Stimulated activated CD4-positive, alpha-beta T cell treated with anti-CD3 and anti-CD28 coated beads, Interleukin-2, amount 100 ng/mL, for 24 hours (primary cell): ENCODE results near the gene UGT2B28.
A peak's percentile ranks its signal among the peaks of the same experiment; 100 is the strongest.
"Not testable (repeated sequence)": the region's sequence is repeated elsewhere in the genome, so short reads cannot be mapped to it uniquely, and the experiment has no call there.

Experiments
- DNase-seq, 2 donors: peaks; one replicate each; pipeline ENCODE4 v3.0.0-alpha.2; 2020

Gene UGT2B28

DNA sequence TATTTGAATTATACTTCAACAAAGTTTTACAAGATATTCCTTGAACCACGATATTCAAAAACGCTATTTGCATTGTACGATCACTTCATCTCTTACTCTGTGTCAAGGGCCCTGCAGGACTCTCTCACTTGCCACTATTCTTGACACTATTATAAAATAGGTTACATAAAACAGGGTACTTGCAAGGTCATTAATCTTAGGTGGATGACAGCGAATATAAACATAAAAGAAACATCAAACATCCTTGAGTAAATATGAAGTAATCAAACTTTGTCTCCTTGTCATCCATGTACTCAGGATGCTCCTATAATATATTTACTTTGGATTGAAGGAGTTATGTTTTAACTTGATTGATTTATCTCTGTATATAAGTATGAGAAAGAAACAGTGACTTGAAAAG is at the start of gene UGT2B28:
TSS of gene UGT2B28 (plus strand) at position 395 of the 400 bp plus-strand sequence. CDS start 26 bp downstream, outside the sequence.
- DNase-seq: not testable (repeated sequence)

- DNase-seq: no peak
Measured at GRCh38 chr4:69239092-69239491, 41.2 kb upstream of the UGT2B28 start.

DNA sequence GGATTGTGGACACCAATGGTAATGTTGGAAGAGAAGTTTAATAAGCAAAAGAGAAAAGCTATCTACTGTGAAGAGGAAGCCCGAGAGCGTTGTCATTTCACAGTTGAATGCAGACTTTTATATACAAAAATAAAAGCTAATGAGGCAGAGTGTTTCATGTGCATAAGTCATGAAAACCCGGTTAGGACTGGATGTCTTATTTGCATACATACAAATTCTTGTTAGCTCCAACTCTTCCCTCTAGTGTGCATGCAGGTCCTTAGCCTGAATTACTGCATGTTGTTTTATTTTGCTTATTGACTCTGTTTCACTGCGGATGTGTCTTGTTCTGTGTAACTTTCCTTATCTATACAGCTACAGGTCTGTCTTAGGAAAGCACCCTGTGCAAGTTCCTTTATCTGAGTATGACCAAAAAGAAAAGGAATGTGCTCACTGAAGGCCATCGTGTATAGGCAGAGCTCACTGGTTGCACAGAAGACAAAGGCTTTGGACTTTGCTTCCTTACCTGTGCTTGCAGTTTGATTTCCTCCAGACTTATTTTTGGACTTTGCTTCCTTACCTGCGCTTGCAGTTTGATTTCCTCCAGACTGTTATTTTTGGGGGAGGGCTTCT is 40.6 kb upstream of the UGT2B28 start:
- DNase-seq: no peak

DNA sequence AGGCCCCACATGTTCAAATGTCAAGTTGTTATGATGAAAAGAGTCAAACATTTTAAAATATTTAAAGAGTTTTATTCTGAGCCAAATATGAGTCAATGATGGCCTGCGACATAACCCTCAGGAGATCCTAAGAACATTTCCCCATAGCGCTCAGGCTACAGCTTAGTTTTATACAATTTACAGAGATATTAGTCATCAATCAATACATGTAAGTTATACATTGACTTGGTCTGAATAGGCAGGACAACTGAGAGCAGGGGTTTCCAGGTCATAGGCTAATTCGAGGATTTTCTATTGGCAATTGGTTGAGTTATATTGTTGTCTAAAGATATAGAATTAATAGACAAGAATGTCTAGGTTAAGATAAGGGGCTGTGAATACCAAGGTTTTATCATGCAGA is 39.5 kb upstream of the UGT2B28 start:
- DNase-seq: not testable (repeated sequence)

DNA sequence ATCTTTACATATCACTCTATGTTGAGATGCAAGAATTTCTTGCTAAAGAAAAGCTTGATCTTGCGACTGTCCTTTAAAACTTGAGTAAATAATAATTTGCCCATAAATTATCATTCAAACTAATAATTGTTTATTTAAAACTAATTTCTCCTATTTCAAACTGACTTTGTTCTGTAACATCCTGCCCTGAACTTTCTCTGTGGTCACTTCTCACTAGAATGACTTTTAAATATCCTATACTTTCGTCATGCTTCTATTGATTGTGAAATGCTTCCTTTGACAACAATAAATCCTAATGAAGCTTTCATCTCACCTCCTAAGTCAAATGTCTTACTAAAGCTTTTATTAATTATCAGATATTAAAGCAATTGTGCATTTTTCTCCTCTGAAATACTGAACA is 38.5 kb upstream of the UGT2B28 start:
- DNase-seq: not testable (repeated sequence)

DNA sequence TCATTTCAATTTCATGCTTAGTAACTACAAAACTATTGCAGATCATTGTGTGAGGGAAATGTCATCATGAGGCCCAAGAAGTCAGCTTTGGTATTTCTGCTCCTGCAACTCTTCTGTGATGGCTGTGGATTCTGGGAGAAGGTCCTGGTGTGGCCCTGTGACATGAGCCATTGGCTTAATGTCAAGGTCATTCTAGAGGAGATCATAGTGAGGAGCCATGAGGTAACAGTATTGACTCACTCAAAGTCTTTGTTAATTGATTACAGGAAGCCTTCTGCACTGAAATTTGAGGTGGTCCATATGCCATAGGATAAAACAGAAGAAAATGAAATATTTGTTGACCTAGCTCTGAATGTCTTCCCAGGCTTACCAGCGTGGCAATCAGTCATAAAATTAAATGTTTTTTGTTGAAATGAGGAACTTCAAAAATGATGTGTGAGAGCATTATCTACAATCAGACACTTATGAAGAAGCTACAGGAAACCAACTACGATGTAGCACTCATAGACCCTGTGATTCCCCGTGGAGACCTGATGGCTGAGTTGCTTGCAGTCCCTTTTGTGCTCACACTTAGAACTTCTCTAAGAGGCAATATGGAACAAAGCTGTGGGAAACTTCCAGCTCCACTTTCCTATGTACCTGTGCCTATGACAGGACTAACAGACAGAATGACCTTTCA is 37.6 kb upstream of the UGT2B28 start:
- not testable (repeated sequence) for DNase-seq

DNA sequence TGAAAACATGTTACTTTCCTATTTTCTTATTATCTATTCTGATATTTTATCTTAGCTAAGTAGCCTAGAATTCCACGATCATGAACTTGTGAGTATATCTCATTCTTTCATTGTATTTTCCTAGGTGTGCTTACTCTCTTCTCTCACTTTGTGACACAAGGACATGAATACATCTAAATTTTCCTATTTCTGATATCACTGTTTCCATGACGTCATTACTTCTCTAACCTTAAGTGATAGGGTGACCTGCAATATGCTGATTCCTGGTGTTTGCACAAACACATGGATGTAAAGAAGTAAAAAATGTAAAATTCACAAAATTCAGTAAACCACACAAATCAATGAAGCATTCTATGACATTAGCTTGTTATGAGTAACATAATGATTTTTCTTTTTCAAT is 29.4 kb upstream of the UGT2B28 start:
- not testable (repeated sequence) for DNase-seq

- not testable (repeated sequence) for DNase-seq
Measured at GRCh38 chr4:69253147-69253772, 27.0 kb upstream of the UGT2B28 start.

DNA sequence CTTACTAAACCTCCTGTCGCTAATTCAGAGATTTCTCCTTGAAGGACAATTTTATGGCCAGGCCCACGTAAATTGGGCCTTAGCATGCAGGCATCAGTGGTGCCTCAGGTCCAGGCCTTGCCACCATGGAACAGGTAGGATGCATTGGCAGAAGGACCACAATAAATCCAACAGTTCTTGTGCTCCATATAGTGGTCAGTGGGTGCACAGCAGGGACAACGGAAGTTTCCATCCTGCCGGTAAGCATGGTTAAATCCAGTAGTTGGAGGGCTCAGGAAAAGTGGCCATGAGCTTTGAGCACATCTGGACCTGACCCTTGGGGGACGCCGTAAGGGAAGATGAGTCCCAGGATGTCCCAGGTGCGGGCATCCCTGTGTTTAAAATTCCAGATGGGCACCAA is 11.7 kb upstream of the UGT2B28 start:
- not testable (repeated sequence) for DNase-seq

GRCh38 chr4:69296356-69296755 is 16.1 kb downstream of the UGT2B28 start:
- not testable (repeated sequence) for DNase-seq

DNA sequence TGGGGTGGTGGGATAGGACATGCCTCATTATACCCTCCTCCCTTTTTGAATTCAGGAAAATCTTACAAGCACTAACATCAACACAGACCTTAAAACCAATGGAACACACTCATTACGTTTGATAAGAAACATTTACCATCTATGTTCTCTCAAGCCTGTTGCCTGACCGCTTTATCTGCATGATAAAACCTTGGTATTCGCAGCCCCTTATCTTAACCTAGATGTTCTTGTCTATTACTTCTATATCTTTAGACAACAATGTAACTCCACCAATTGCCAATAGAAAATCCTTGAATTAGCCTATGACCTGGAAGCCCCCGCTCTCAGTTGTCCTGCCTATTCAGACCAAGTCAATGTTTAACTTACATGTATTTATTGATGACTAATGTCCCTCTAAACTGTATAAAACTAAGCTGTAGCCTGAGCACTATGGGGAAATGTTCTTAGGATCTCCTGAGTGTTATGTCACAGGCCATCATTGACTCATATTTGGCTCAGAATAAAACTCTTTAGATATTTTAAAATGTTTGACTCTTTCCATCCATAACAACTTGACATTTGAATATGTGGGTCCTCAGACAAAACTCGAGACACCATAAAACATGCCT is 28.3 kb downstream of the UGT2B28 start:
- DNase-seq: not testable (repeated sequence)

DNA sequence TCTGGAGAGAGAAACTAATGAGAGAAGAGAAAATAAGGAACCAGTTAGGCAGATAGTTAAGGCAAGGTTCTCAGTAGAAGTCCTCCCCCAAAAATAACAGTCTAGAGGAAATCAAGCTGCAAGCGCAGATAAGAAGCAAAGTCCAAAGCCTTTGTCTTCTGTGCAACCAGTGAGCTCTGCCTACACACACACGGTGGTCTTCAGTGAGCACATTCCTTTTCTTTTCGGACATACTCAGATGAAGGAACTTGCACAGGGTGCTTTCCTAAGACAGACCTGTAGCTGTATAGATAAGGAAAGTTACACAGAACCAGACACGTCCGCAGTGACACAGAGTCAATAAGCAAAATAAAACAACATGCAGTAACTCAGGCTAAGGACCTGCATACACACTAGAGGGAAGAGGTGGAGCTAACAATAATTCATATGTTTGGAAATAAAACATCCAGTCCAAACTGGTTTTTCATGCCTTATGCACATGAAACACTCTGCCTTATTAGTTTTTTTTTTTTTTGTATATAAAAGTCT is 29.3 kb downstream of the UGT2B28 start:
- DNase-seq: not testable (repeated sequence)

GRCh38 chr4:69310262-69310661 is 30.0 kb downstream of the UGT2B28 start:
- not testable (repeated sequence) for DNase-seq

DNA sequence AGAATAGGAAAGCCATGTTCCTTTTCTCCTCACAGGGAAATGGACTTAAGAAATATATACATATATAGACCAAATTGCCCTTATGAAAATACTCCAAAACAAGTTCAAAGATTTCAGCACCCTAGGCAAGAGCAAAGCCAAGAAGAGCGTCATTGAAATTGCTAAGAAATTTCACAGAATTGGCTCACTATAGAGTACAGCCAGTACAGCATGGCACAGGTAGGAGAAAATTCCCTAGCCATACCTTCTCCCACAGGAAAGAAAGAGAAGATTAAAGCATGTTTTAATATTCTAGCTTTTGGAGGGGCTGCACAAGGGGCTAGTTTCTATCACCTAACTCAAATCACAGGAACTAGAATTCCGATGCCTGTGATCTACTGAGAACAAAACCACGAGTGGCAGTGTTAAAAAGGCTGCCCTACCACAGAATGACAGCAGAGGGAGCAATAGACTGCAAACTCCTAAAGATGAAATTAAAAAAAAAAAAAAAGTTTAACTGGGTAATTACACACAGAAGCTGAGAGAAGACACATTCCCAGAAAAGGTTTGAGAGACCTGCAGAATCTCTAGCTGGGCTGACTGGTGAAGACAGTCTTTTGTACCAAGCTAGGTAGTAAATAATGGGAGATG is 37.5 kb downstream of the UGT2B28 start:
- peak in 1 of 2 donors; percentile 21 for DNase-seq

GRCh38 chr4:69321153-69321729 is 41.0 kb downstream of the UGT2B28 start:
- DNase-seq: no peak

DNA sequence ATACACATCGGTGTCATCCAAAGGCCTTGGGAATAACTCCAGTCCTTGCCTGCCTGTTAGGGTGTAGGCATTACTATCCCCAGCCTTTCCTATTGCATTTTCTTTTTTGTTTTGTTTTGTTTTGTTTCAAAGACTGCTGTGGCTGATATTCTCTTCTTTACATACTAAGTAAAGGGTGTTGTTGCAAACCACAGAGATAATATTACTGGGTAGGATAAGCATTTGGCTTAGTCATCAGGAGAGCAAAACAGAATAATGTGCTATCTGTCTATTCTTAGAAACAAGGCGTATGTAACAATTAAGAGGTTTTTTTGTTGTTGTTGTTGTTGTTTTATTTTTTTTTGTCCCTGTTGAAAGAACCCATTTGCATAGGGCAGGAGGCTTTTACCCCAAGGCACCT is 41.8 kb downstream of the UGT2B28 start:
- DNase-seq: no peak

- DNase-seq: no peak
Measured at GRCh38 chr4:69323284-69323683, 43.0 kb downstream of the UGT2B28 start.

DNA sequence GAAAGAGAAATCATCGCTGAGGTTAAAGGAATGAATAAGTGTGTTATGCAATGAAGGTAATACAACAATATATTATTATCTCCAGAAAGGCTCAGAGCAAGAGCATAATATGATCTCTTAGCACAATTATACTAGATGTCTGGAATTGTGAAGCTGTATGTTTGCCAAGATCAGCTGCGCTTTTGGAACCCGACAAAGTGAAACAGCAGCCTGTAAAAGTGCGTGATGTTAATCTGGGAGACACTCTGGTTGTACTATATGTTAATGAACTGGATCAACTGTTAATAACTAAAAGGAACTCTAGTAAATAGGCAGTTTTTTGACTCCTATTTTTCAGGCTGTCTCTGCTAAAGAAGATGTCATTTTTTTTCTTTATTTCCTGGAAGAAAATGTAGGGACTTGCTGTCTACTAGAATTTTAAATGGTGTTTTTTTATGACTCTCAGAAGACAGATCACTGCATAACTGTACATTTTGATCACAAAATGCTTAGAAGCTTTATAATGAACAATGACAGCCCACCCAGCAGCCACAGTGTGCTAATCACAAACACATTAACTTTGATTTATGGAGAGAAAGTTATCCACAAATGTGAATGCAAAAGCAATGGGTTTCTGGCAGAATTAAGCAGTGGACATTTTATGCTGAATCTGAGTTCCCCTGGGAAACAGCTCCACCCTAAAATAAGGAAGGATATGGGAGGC is 50.2 kb downstream of the UGT2B28 start:
- DNase-seq: no peak

- not testable (repeated sequence) for DNase-seq
Measured at GRCh38 chr4:69331304-69331703, 51.0 kb downstream of the UGT2B28 start.

DNA sequence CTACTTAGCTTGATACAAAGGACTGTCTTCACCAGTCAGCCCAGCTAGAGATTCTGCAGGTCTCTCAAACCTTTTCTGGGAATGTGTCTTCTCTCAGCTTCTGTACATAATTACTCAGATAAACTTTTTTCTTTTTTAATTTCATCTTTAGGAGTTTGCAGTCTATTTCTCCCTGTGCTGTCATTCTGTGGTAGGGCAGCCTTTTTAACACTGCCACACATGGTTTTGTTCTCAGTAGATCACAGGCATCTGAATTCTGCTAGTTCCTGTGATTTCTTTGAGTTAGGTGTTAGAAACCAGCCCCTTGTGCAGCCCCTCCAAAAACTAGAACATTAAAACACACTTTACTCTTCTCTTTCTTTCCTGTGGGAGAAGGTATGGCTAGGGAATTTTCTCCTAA is 55.2 kb downstream of the UGT2B28 start:
- DNase-seq: not testable (repeated sequence)

GRCh38 chr4:69343114-69343513 is 62.8 kb downstream of the UGT2B28 start:
- not testable (repeated sequence) for DNase-seq
